Naive B cell (primary cell): ENCODE data around the gene PHLDB3. TPM values are rescaled to one million over a fixed set of nuclear protein-coding genes. Genes with fewer than 3 reads are reported as not detected.

ENCODE experiments used
- ATAC-seq, 2 donors: fragments of 150-1000 bp; cut with Tn5 transposase; 2 replicates each; pipeline ENCODE4 v1.10.0; 2021; ENCODE audit warnings: low read depth in 2 of 2, mild to moderate bottlenecking in 2 of 2, moderate library complexity in 2 of 2
- DNase-seq: peaks from one replicate; pipeline ENCODE4 v3.0.0; 2022
- H3K27ac Mint-ChIP-seq, 6 donors: one replicate each; pipeline ENCODE4 v1.8.0; 2020 to 2022; ENCODE audit warnings: mild to moderate bottlenecking in 6 of 6, mixed read lengths in 6 of 6, moderate library complexity in 5 of 6, inconsistent platforms in 2 of 6
- H3K27me3 Mint-ChIP-seq, 3 donors: one replicate each; pipeline ENCODE4 v1.8.0; 2021 to 2022; ENCODE audit warnings: mixed read lengths in 3 of 3, mild to moderate bottlenecking in 1 of 3
- H3K36me3 Mint-ChIP-seq, 2 donors: one replicate each; pipeline ENCODE4 v1.8.0; 2020 to 2022; ENCODE audit warnings: mixed read lengths in 2 of 2, inconsistent platforms in 1 of 2, mild to moderate bottlenecking in 1 of 2
- H3K4me1 Mint-ChIP-seq, 3 donors: one replicate each; pipeline ENCODE4 v1.8.0; 2020 to 2022; ENCODE audit warnings: mixed read lengths in 3 of 3, inconsistent platforms in 1 of 3, mild to moderate bottlenecking in 1 of 3, moderate library complexity in 1 of 3
- H3K4me3 Mint-ChIP-seq, 8 donors: one replicate each; pipeline ENCODE4 v1.8.0; 2020 to 2022; ENCODE audit warnings: mild to moderate bottlenecking in 8 of 8, mixed read lengths in 8 of 8, moderate library complexity in 8 of 8, inconsistent platforms in 2 of 8
- H3K9me3 Mint-ChIP-seq, 7 donors: one replicate each; pipeline ENCODE4 v1.8.0; 2020 to 2022; ENCODE audit warnings: mixed read lengths in 7 of 7, mild to moderate bottlenecking in 5 of 7, inconsistent platforms in 2 of 7, moderate library complexity in 1 of 7
- polyA plus RNA-seq, 6 donors: library from polyadenylated mRNA; unstranded; fragments of 300-500 nt; fragmentation: Illumina TruSeq; gene quantifications; one replicate each; pipeline ENCODE4 v1.2.3, GENCODE V29; 2021; ENCODE audit warnings: low read depth in 6 of 6

The PHLDB3 gene
- polyA plus RNA-seq, 6 donors from 2014 or later, result 0.26 to 4.2 (median 2.5) TPM

DNA sequence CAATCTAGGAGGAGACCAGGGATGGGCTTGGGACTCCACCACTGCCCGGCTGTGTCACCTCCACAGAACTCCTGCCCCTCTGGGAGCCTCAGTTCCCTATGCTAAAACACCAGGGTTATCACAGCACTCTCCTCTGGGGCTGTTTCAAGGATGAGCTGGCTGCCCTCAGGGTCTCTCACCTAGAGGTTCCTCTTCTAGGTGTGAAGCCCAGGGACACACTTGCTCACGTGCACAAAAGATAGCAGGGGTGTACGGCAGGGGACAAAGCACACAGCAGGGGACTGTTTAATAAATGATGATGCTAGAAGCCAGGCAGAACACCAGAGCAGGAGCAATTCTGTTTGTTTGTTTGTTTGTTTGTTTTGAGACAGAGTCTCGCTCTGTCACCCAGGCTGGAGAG, 22.4 kb downstream of the PHLDB3 start:
- DNase-seq, result no peak
- H3K4me1 Mint-ChIP-seq, result peaks cover 9 to 12% (median 11%) of the 10 kb centered on the region in 3 donors
- H3K27me3 Mint-ChIP-seq, result no peaks in the 10 kb centered on the region
- H3K36me3 Mint-ChIP-seq, result peaks cover 0 to 8% of the 10 kb centered on the region in 2 donors
- ATAC-seq, result no peak
- H3K4me3 Mint-ChIP-seq, result no peak overlapping the region
- H3K9me3 Mint-ChIP-seq, result no peaks in the 10 kb centered on the region
- peak overlapping the region in 1 of 6 donors; percentile 19 for H3K27ac Mint-ChIP-seq

DNA sequence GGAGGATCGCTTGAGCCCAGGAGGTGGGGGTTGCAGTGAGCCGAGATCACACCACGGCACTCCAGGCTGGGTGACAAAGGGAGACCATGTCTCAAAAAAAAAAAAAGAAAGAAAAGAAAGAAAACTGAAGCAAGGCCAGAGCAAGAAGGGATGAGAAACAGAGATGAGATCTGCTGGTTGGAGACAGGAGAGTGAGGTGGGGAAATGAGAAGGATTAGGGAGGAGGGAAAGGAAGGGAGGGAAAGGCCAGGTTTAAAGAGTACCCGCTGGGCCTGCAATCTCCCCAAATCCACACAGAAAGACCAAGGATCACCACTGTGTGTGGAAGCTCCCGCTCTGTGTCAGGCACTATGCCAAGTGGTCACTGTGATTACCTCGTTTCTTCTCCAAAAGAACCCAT, 22.8 kb downstream of the PHLDB3 start:
- Mint-ChIP-seq H3K27ac (peak overlapping the region in 2 of 6 donors; percentile 17 to 60), H3K4me1 (peaks cover 6 to 7% (median 7%) of the 10 kb centered on the region in 3 donors), H3K36me3 (peaks cover 0 to 8% of the 10 kb centered on the region in 2 donors), H3K9me3 (no peaks in the 10 kb centered on the region), H3K4me3 (no peak overlapping the region), H3K27me3 (no peaks in the 10 kb centered on the region)
- no peak for ATAC-seq
- DNase-seq, result no peak

DNA sequence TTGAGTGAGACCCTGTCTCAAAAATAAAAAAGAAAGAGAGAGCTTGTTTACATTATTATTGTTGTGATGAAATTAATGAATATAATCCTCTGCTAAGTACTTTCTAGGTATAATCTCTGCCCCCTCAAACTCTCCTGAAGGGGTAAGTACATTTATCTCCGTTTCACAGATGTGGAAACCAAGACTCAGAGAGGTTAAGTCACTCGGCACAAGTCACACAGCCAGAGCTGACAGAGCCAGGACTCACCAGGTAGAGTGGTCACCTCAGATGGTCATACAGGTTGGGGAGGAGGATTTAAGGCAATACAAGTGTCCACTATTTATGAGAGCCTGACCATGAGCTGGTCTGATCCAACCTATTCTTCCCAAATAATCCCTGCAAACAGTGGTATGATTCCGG, 24.0 kb downstream of the PHLDB3 start:
- ATAC-seq (no peak), DNase-seq (no peak)
- no peaks in the 10 kb centered on the region for H3K9me3 Mint-ChIP-seq
- no peak overlapping the region for H3K4me3 Mint-ChIP-seq
- H3K4me1 Mint-ChIP-seq, result peaks cover under 1 to 8% (median 1%) of the 10 kb centered on the region in 3 donors
- no peaks in the 10 kb centered on the region for H3K27me3 Mint-ChIP-seq
- H3K36me3 Mint-ChIP-seq, result peaks cover 0 to 8% of the 10 kb centered on the region in 2 donors
- H3K27ac Mint-ChIP-seq, result peak overlapping the region in 3 of 6 donors; percentile 61 to 83 (median 77)

DNA sequence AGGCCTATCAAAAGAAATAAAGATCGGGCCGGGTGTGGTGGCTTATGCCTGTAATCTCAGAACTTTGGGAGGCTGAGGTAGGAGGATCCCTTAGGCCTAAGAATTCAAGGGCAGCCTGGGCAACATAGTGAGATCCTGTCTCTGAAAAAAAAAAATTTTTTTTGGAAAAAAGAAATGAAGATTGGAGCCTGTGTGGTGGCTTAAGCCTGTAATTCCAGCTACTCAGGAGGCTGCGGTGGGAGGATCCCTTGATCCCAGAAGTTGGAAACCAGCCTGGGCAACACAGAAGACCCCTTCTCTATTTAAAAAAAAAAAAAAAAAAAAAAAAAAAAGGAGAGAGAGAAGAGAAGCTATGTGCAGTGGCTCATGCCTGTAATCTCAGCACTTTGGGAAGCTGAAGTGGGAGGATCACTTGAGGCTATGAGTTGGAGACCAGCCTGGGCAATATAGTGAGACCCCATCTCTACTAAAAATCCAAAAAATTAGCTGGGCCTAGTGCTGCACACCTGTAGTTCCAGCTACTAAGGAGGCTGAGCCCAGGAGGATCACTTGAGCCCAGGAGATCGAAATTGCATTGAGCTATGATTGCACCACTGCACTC, 24.5 kb downstream of the PHLDB3 start:
- H3K9me3 Mint-ChIP-seq, result peaks cover 0 to 2% (median 0%) of the 10 kb centered on the region in 7 donors
- peaks cover 0 to 8% of the 10 kb centered on the region in 2 donors for H3K36me3 Mint-ChIP-seq
- no peak overlapping the region for H3K4me3 Mint-ChIP-seq
- no peaks in the 10 kb centered on the region for H3K27me3 Mint-ChIP-seq
- H3K27ac Mint-ChIP-seq, result peak overlapping the region in 2 of 6 donors; percentile 26 to 79
- peaks cover 6 to 12% (median 6%) of the 10 kb centered on the region in 3 donors for H3K4me1 Mint-ChIP-seq
- no peak for ATAC-seq
- DNase-seq, result no peak

DNA sequence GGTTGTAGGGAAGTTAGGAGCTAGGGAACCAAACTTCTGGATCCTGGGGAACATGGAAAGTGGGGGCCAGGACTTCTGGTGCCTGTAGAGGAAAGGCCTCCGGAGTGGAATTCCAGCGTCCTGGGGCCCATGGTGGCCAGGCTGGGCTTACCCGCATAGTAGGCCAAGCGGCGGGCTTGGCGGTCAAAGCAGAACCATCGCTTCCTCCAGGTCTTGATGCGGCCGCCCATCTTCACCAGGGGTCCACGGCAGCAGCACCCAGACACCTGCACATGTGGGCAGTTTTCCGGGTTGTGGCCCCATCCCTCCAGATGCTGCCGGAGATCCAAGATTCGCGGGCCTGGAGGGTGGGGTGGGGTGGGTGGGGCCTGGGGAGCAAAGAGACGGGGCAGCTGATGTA, 25.3 kb downstream of the PHLDB3 start:
- peak overlapping the region in 3 of 6 donors; percentile 33 to 95 (median 87) for H3K27ac Mint-ChIP-seq
- H3K36me3 Mint-ChIP-seq, result peaks cover 0 to 8% of the 10 kb centered on the region in 2 donors
- peaks cover 0 to 2% (median 0%) of the 10 kb centered on the region in 7 donors for H3K9me3 Mint-ChIP-seq
- peaks cover 8 to 15% (median 10%) of the 10 kb centered on the region in 3 donors for H3K4me1 Mint-ChIP-seq
- H3K4me3 Mint-ChIP-seq, result no peak overlapping the region
- H3K27me3 Mint-ChIP-seq, result no peaks in the 10 kb centered on the region
- no peak for ATAC-seq
- no peak for DNase-seq

DNA sequence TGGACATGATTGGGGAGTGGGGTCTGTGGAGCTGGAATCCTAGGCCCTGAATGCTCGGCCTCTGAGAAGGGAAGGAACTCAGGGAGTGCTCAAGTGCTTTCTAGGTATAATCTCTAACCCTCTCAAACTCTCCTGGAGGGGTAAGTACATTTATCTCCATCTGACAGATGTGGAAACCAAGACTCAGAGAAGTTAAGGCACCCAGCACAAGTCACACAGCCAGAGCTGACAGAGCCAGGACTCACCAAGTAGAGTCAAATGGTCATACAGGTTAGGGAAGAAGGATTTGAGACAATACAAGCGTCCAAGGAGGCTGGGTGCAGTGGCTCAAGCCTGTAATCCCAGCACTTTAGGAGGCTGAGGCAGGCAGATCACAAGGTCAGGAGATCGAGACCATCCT, 26.2 kb downstream of the PHLDB3 start:
- ATAC-seq (no peak), DNase-seq (no peak)
- peaks cover 8 to 15% (median 14%) of the 10 kb centered on the region in 3 donors for H3K4me1 Mint-ChIP-seq
- peak overlapping the region in 1 of 8 donors; percentile 10 for H3K4me3 Mint-ChIP-seq
- H3K36me3 Mint-ChIP-seq, result peaks cover 0 to 8% of the 10 kb centered on the region in 2 donors
- no peaks in the 10 kb centered on the region for H3K27me3 Mint-ChIP-seq
- H3K27ac Mint-ChIP-seq, result peak overlapping the region in 5 of 6 donors; percentile 9 to 94 (median 54)
- peaks cover 0 to 2% (median 0%) of the 10 kb centered on the region in 7 donors for H3K9me3 Mint-ChIP-seq

DNA sequence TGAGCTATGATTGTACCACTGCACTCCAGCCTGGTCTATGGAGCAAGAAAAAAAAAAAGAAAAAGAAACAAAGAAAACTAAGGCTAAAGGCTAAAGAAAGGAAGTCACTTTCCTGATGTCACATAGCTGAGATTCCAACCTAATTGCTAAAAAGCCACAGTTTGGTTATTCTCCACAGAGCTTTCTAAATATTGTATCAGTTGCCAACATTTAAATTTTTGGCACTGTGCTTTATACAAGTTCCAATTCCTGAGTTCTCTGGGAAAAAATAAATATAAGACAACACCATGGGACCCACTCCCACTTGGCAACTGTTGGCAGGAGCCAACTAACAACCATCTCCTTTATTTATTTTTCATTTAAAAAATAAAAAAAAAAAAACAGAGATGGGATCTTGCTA, 27.9 kb downstream of the PHLDB3 start:
- no peak for ATAC-seq
- DNase-seq, result no peak
- H3K4me3 Mint-ChIP-seq, result no peak overlapping the region
- peaks cover 8 to 15% (median 14%) of the 10 kb centered on the region in 3 donors for H3K4me1 Mint-ChIP-seq
- H3K27ac Mint-ChIP-seq, result peak overlapping the region; percentile 47 to 100 (median 98)
- H3K27me3 Mint-ChIP-seq, result no peaks in the 10 kb centered on the region
- peaks cover 0 to 8% of the 10 kb centered on the region in 2 donors for H3K36me3 Mint-ChIP-seq
- peaks cover 0 to 2% (median 0%) of the 10 kb centered on the region in 7 donors for H3K9me3 Mint-ChIP-seq

DNA sequence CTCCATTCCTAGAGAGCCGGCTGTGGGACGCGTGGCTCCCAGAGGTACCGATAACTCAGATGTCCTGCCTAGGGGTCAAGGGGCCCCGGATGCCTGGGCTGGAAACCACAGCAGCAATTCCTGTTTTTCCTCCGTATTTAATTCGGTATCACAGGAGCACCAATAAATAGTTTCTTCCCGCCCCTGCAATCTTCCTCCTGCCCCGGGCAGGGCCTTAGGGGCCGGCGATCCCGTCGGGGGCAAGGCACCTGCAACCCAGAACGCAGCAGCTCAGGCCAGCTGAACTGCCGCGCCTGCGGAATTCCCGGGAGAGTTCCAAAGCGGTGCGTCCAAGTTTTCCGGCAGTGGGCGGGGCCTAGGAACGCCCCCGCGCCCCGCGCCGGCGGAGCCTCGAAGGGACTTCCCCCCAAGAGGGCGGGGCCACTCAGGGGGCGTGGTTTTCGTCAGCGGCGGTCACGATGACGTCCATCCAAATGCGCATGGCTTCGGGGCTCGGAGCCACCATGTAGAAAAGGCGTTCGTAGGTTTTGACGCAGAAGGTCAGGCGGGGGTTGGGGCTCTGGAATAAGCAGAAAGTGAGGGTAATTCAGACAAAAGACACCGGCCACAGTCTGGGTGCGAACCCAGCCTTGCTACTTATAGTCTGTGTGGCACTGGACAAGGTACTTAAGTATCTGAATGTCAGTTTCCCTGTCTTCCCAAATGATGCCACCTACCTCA, 29.4 kb downstream of the PHLDB3 start:
- ATAC-seq (peak; percentile 95 to 98), DNase-seq (peak; percentile 95)
- peak overlapping the region; percentile 75 to 92 (median 88) for H3K4me3 Mint-ChIP-seq
- peak overlapping the region; percentile 97 to 100 (median 99) for H3K27ac Mint-ChIP-seq
- H3K4me1 Mint-ChIP-seq, result peaks cover 8 to 14% (median 14%) of the 10 kb centered on the region in 3 donors
- peaks cover 0 to 2% (median 0%) of the 10 kb centered on the region in 7 donors for H3K9me3 Mint-ChIP-seq
- peaks cover 0 to 8% of the 10 kb centered on the region in 2 donors for H3K36me3 Mint-ChIP-seq
- no peaks in the 10 kb centered on the region for H3K27me3 Mint-ChIP-seq

DNA sequence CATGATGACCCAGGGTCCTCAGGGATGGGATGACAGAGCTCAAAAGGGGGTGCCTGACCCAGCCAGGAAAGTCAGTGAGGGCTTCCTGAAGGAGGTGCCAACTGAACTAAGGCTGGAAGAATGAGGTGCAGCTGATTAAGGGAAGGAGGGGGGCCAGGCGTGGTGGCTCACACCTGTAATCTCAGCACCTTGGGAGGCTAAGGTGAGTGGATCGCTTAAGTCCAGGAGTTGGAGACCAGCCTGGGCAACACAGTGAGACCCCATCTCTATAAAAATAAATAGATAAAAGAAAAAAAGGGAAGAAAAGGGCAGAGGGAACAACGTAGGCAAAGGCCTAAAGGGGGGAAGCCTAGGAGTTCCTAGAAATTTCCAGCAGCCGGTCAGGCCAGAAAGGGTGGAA, 30.1 kb downstream of the PHLDB3 start:
- Mint-ChIP-seq H3K27ac (peak overlapping the region in 5 of 6 donors; percentile 88 to 100 (median 97)), H3K4me1 (peaks cover 8 to 14% (median 14%) of the 10 kb centered on the region in 3 donors)

DNA sequence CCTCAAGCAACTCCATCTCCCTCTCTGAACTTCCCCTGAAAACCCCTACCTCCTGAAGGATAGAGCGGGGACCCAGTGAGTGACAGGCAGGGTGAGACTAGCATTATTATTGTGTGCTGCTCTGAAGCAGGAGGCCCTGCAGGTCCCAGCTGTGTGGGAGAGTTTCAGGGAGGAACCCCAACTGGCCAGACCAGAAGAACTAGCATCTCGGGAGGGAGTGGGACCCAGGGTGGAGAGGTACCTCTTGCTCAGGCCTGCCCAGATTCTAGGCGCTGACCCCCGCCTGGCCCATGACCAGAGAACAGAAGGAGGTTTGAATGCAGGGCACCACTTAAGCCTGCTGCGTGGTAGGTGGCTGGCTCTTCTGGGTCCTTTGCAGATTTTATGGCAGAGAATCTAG, 33.5 kb downstream of the PHLDB3 start:
- H3K4me1 Mint-ChIP-seq, result peaks cover 8 to 14% (median 12%) of the 10 kb centered on the region in 3 donors
- peaks cover under 1 to 3% (median 3%) of the 10 kb centered on the region in 3 donors for H3K27me3 Mint-ChIP-seq
- DNase-seq, result no peak
- no peak overlapping the region for H3K4me3 Mint-ChIP-seq
- peaks cover 0 to 2% (median 0%) of the 10 kb centered on the region in 7 donors for H3K9me3 Mint-ChIP-seq
- H3K27ac Mint-ChIP-seq, result peak overlapping the region in 1 of 6 donors; percentile 5
- no peak for ATAC-seq
- H3K36me3 Mint-ChIP-seq, result no peaks in the 10 kb centered on the region

More for the DNA sequence above, 30.1 kb downstream of the PHLDB3 start:
- Mint-ChIP-seq H3K27me3 (no peaks in the 10 kb centered on the region), H3K36me3 (peaks cover 0 to 8% of the 10 kb centered on the region in 2 donors), H3K9me3 (peaks cover 0 to 2% (median 0%) of the 10 kb centered on the region in 7 donors), H3K4me3 (peak overlapping the region; percentile 39 to 92 (median 85))
- DNase-seq (no peak), ATAC-seq (no peak)

DNA sequence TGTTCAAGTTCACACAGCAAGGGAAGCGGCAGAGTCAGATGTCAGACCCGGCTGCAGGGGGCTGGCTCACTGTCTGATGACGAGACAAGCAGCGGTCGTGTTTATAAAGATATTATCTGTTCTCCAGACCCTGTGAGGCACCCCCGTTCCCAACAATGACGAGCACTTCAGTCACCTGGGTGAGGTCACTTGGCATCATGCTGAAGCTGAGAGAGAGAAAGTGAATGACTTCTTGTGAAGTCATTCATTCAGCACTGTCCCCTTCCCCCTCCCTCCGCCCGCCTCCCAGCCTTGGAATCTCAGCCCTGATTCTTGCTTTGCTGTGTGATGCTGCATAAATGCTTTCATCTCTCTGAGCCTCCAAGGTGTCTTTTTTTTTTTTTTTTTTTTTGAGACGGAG, 34.3 kb downstream of the PHLDB3 start:
- DNase-seq (no peak), ATAC-seq (no peak)
- Mint-ChIP-seq H3K27me3 (peaks cover 6 to 11% (median 11%) of the 10 kb centered on the region in 3 donors), H3K36me3 (no peaks in the 10 kb centered on the region), H3K9me3 (no peaks in the 10 kb centered on the region), H3K4me3 (peak overlapping the region in 1 of 8 donors; percentile 47), H3K4me1 (peaks cover 4 to 9% (median 4%) of the 10 kb centered on the region in 3 donors), H3K27ac (peak overlapping the region in 1 of 6 donors; percentile 56)

DNA sequence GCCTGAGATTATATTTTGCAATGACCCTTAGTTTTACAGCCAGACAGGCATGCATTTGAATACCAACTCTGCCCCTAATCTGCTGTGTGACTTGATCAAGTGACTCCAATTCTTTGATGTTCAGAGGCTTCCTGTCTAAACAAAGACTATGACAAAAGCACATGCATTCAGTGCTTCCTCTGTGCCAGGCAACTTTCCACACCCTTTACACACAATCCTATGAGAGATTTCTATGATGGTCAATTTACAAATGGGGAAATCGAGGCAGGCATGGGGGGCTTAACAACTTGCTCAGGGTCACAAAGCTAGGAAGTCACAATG, 35.4 kb downstream of the PHLDB3 start:
- DNase-seq, result no peak
- Mint-ChIP-seq H3K4me1 (peaks cover 5 to 7% (median 6%) of the 10 kb centered on the region in 3 donors), H3K36me3 (no peaks in the 10 kb centered on the region), H3K27ac (no peak overlapping the region), H3K9me3 (no peaks in the 10 kb centered on the region), H3K4me3 (no peak overlapping the region), H3K27me3 (peaks cover 6 to 14% (median 11%) of the 10 kb centered on the region in 3 donors)
- no peak for ATAC-seq

DNA sequence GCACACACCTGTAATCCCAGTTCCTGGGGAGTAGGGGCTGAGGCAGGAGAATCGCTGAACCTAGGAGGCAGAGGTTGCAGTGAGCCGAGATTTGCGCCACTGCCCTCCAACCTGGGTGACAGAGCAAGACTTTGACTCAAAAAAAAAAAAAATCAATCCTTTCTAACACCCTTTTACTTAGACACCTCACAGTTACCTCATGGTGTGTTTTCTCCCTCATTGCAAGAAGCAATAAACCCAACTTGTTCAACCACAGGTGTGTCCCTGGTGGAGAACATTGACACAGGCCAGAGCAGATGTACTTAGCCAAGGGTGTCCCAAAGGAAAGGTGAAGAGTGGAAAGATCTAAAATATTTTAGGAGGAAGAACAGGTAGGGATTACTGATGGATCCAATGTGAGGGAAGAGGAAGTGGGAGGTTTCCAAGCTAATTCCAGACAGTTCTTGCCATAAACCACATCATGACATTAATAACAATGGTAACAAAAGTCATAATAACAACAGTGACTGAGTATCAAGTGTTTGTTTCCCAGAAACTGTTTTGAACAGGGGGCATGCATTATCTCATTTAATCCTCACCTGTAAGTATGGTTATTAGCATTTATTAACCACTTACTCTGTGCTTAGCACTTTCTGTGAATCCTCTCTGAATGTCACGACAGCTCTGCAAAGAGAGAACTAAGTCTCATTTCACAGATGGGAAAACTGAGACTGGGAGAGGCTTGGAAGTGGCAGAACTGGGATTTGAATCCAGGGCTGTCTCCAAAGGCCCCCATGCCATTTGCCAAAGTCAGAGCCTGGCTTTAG, 36.0 kb downstream of the PHLDB3 start:
- no peak overlapping the region for H3K4me3 Mint-ChIP-seq
- peaks cover 6 to 14% (median 11%) of the 10 kb centered on the region in 3 donors for H3K27me3 Mint-ChIP-seq
- no peaks in the 10 kb centered on the region for H3K36me3 Mint-ChIP-seq
- H3K4me1 Mint-ChIP-seq, result peaks cover 6 to 13% (median 9%) of the 10 kb centered on the region in 3 donors
- DNase-seq (no peak), ATAC-seq (no peak)
- H3K27ac Mint-ChIP-seq, result no peak overlapping the region
- no peaks in the 10 kb centered on the region for H3K9me3 Mint-ChIP-seq
